ENCODE results near the gene EXT2. TPM values are rescaled to one million over a fixed set of nuclear protein-coding genes. Genes with fewer than 3 reads are reported as not detected.

EXT2 gene
- total and polyA plus RNA-seq, 8 donors: 14.4 to 36.3 (median 24.9) TPM

DNA sequence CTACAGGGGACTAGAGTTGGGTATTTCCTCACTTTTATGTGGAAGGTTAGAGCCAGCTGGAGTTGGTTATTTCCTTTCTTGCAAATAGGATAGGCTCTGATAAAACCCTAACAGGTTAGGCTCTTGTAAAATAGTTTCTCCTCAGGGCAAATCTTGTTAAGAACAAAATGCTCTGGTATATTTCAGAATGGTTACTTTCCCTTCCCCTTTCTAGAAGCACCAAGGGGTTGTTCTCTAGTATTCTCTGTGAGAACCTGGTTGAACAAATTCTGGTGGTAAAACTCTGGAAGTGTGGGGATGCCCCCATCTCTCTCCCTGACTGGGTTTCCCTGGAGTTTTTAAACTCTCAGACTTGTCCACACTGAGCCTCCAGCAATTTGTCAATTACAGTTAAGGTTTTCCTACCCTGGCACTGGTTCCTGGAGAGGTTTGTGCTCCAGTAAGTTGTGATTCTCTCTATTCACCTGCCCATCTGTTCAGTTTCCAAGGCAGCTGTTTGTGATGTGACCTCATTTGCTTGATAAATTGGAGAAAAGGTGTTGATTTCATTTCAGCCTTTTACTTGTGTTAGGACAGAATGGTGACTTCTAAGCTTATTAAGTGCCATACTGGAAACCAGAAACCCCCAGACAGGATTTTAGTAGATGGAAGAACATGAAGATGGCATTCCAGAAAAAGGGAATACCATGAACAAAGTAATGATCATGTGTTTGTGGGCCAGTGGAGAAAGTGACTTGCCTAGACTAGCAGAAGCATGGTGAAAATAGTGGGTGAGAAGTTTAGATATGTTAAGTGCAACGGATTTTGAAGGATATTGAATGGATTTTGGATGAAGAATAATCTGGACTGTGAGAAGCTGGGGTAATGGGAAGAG, 64.6 kb downstream of the EXT2 start:
- H3K27ac ChIP-seq: no peak overlapping the region
- WGBS, 2 donors: 82 to 86% methylated on average over 1 of the region's 1 CpG
- H3K4me3 ChIP-seq: no peak overlapping the region
- no peaks in the 10 kb centered on the region for H3K9me3 ChIP-seq
- ATAC-seq: peak in 2 of 4 donors; percentile 58 to 63
- FAIRE-seq: no peak
- no peaks in the 10 kb centered on the region for H3K36me3 ChIP-seq
- H3K4me1 ChIP-seq: peaks cover 0 to 3% (median 0%) of the 10 kb centered on the region in 3 donors
- intact Hi-C loops (cut with DNase I): no loop called here
- no peak for DNase-seq
- TF ChIP-seq, protein P1, sequence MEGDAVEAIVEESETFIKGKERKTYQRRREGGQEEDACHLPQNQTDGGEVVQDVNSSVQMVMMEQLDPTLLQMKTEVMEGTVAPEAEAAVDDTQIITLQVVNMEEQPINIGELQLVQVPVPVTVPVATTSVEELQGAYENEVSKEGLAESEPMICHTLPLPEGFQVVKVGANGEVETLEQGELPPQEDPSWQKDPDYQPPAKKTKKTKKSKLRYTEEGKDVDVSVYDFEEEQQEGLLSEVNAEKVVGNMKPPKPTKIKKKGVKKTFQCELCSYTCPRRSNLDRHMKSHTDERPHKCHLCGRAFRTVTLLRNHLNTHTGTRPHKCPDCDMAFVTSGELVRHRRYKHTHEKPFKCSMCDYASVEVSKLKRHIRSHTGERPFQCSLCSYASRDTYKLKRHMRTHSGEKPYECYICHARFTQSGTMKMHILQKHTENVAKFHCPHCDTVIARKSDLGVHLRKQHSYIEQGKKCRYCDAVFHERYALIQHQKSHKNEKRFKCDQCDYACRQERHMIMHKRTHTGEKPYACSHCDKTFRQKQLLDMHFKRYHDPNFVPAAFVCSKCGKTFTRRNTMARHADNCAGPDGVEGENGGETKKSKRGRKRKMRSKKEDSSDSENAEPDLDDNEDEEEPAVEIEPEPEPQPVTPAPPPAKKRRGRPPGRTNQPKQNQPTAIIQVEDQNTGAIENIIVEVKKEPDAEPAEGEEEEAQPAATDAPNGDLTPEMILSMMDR (IDR thresholded peaks at IDR 0.05): no peak
- H3K27me3 ChIP-seq: no peaks in the 10 kb centered on the region

DNA sequence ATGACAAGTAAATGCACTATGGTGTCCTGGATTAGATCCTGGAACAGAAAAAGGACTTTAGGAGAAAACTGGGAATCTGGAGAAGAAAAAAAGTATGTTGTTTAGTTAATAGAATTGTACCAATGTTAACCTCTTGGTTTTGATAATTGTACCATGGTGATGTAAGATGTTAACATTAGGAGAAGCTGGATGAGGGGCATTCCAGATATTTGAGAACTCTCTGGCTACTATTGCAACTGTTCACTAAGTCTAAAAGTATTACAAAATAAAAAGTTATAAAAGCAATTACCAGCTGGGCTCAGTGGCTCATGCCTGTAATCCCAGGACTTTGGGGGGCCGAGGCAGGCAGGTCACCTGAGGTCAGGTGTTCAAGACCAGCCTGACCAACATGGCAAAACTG, 66.5 kb downstream of the EXT2 start:
- no peak for ATAC-seq
- TF ChIP-seq, protein P1 (IDR thresholded peaks at IDR 0.05): no peak
- Histone ChIP-seq H3K27me3 (no peaks in the 10 kb centered on the region), H3K4me3 (no peak overlapping the region), H3K9me3 (no peaks in the 10 kb centered on the region), H3K27ac (no peak overlapping the region), H3K4me1 (peaks cover 0 to 3% (median 0%) of the 10 kb centered on the region in 3 donors), H3K36me3 (no peaks in the 10 kb centered on the region)
- FAIRE-seq: no peak
- WGBS, 2 donors: 91 to 100% methylated on average over 1 of the region's 1 CpG
- intact Hi-C loops (cut with DNase I): no loop called here
- DNase-seq: no peak

DNA sequence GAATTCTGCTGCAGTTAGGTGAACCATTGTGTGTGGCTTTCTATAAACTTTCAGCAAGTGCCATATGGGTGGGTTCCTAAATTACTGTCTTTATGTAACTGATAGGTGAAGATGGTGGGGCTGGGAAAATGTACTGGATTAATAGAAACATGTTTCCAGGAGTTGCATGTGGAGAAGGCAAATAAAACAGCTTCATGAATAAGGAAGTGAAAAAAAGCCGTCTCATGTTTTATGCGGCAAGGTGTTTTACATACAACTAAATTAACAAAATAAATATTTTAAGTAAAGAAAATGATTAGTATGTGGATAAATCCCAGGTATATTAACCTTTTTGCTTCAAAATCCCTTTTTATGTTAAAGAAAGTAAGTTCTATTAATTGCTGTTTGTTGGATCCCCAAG, 67.2 kb downstream of the EXT2 start:
- Histone ChIP-seq H3K9me3 (no peaks in the 10 kb centered on the region), H3K4me1 (peaks cover 0 to 3% (median 0%) of the 10 kb centered on the region in 3 donors), H3K27ac (no peak overlapping the region), H3K36me3 (no peaks in the 10 kb centered on the region), H3K27me3 (no peaks in the 10 kb centered on the region), H3K4me3 (no peak overlapping the region)
- ATAC-seq (no peak), DNase-seq (no peak), FAIRE-seq (no peak)
- TF ChIP-seq, protein P1 (IDR thresholded peaks at IDR 0.05): no peak
- WGBS, 2 donors: 99% methylated on average over 2 of the region's 2 CpGs
- intact Hi-C loops (cut with DNase I): no loop called here

DNA sequence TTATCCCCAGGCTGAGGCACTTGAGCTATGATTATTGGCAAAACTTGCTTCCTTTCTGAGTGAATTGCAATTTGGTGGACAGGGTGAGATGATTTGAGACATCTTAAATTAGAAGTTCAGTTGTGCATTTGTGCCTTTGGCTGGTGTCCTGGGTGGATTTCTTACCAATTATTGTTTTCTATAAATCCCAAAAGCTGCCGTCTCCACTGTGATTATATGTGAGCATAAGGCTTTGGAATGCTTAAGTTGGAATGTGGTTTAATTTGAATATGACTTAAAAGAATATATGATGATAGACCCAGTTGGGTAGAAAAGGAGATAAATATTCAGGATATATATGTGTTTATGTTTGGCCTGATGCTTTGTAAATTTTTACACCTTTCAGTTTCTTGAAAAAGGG, 70.0 kb downstream of the EXT2 start:
- no peaks in the 10 kb centered on the region for H3K36me3 ChIP-seq
- intact Hi-C loops (cut with DNase I): no loop called here
- WGBS, 2 donors: 97 to 98% methylated on average over 1 of the region's 1 CpG
- no peaks in the 10 kb centered on the region for H3K9me3 ChIP-seq
- H3K4me1 ChIP-seq: no peaks in the 10 kb centered on the region
- H3K4me3 ChIP-seq: no peak overlapping the region
- no peak overlapping the region for H3K27ac ChIP-seq
- DNase-seq (no peak), ATAC-seq (no peak), FAIRE-seq (no peak)
- TF ChIP-seq, protein P1 (IDR thresholded peaks at IDR 0.05): no peak
- no peaks in the 10 kb centered on the region for H3K27me3 ChIP-seq

DNA sequence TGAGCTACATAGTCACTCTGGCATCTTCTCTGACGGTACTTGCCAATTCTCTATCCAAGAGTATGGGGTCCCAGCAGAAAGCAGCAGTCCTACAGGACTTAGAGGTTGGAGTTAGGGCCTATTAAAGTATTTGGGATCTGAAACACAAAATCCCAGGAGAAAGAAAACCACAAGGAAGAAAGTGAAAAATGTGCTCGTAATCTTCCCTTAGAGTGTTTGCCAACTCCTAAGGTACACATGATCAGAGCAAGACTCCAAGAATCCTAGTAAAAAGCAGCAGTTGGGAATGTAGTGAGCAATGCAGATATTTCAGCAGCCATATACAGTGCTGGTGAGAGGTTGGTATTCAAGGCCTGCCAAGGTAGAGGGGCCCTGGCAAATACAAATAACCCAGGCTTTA, 71.6 kb downstream of the EXT2 start:
- Histone ChIP-seq H3K9me3 (no peaks in the 10 kb centered on the region), H3K27me3 (no peaks in the 10 kb centered on the region), H3K4me3 (no peak overlapping the region), H3K4me1 (no peaks in the 10 kb centered on the region), H3K27ac (no peak overlapping the region), H3K36me3 (no peaks in the 10 kb centered on the region)
- TF ChIP-seq, protein P1 (IDR thresholded peaks at IDR 0.05): no peak
- 81 to 85% methylated on average over 2 of the region's 2 CpGs for WGBS, 2 donors
- intact Hi-C loops (cut with DNase I): no loop called here
- FAIRE-seq: no peak
- DNase-seq: no peak
- peak in 1 of 4 donors; percentile 25 for ATAC-seq

Data from pancreas (tissue), 10 donors.